Parathyroid adenoma (tissue), 2 donors: ENCODE results near the gene FTCDNL1.
A peak's percentile ranks its signal among the peaks of the same experiment; 100 is the strongest.

Experiments
- H2AFZ ChIP-seq: fragments of 300-600 bp; sonication (generic); one replicate; pipeline ENCODE4 v1.7.0; 2017; ENCODE audit warnings: antibody characterized with exemption, mild to moderate bottlenecking
- H3K27ac ChIP-seq: fragments of 300-600 bp; sonication (generic); one replicate; pipeline ENCODE4 v1.7.0; 2017
- H3K27me3 ChIP-seq: fragments of 300-600 bp; sonication (generic); one replicate; pipeline ENCODE4 v1.7.0; 2017; ENCODE audit warnings: low read length; ENCODE audit not compliant: control insufficient read depth, insufficient read depth
- H3K36me3 ChIP-seq: fragments of 300-600 bp; sonication (generic); one replicate; pipeline ENCODE4 v1.7.0; 2017; ENCODE audit warnings: low read length; ENCODE audit not compliant: control insufficient read depth, insufficient read depth
- H3K4me1 ChIP-seq: fragments of 300-600 bp; sonication (generic); one replicate; pipeline ENCODE4 v1.7.0; 2017; ENCODE audit warnings: control low read depth
- H3K4me2 ChIP-seq: fragments of 300-600 bp; sonication (generic); one replicate; pipeline ENCODE4 v1.7.0; 2017; ENCODE audit warnings: low read length
- H3K4me3 ChIP-seq: fragments of 300-600 bp; sonication (generic); one replicate; pipeline ENCODE4 v1.7.0; 2017; ENCODE audit warnings: low read depth, low read length
- H3K79me2 ChIP-seq: fragments of 300-600 bp; sonication (generic); one replicate; pipeline ENCODE4 v1.7.0; 2017; ENCODE audit warnings: control low read depth
- H3K9ac ChIP-seq: fragments of 300-600 bp; sonication (generic); one replicate; pipeline ENCODE4 v1.7.0; 2017; ENCODE audit warnings: mild to moderate bottlenecking
- H3K9me3 ChIP-seq: fragments of 300-600 bp; sonication (generic); one replicate; pipeline ENCODE4 v1.7.0; 2017; ENCODE audit warnings: low read length; ENCODE audit not compliant: control insufficient read depth
- CTCF ChIP-seq: fragments of 300-600 bp; sonication (generic); IDR thresholded peaks from one replicate; pipeline ENCODE4 v1.7.0; 2017; ENCODE audit warnings: antibody characterized with exemption, mild to moderate bottlenecking
- donor health status: primary hyperparathyroidism.

The FTCDNL1 gene

DNA sequence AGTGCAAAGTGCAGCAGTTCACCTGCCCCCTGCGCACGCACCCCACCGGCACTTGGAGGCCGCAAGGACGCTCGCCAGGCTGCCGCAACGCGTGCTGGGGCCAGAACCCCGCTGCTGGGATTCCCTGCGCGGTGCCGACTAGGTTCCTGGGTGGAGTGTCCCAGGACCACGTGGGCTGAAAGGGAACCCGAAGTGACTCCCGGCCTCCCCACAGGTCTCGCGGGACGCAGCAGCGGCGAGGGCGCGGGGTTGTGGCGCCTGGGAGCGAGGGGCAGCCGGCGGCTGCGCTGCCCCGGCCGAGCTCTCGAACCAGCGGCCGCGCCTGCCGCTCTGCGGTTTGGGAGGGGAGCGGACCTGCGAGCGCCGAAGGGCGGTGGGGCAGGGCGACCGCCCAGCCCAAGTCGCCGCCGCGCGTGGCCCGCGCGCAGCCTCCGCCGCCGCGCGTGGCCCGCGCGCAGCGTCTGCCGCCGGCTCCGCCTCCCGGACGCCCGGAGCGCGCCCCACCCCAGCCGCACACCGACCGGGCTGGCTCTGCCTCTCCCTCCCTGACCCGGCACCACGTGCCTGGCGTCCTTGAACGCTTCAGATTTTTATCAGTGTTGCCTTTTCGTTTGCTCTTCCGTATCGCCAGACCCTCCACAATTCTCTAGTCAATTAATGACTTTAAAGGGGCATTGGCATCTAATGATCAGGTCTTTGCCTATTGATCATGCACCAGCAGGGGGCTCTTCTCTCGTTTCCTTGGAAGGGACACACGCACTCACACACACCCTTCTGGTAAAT is at the start of gene FTCDNL1:
FTCDNL1 (minus strand) TSS at position 475 of the 783 bp plus-strand sequence. CDS start 2,230 bp downstream, outside the sequence.
- Histone ChIP-seq H3K27ac (peak within 1 kb of the TSS; percentile 52), H3K4me3 (peak within 1 kb of the TSS; percentile 79), H2AFZ (peak within 1 kb of the TSS; percentile 96), H3K79me2 (no peaks in the 10 kb centered on the region), H3K9me3 (no peaks in the 10 kb centered on the region), H3K27me3 (no peaks in the 10 kb centered on the region), H3K36me3 (no peaks in the 10 kb centered on the region), H3K4me2 (peak within 1 kb of the TSS; percentile 97), H3K9ac (no peak within 1 kb of the TSS), H3K4me1 (no peaks in the 10 kb centered on the region)
- TF ChIP-seq CTCF, result peak; percentile 64

- Histone ChIP-seq H3K9me3 (no peaks in the 10 kb centered on the region), H2AFZ (no peak overlapping the region), H3K36me3 (no peaks in the 10 kb centered on the region), H3K4me2 (no peak overlapping the region), H3K27me3 (no peaks in the 10 kb centered on the region), H3K4me3 (no peak overlapping the region), H3K79me2 (no peaks in the 10 kb centered on the region), H3K27ac (no peak overlapping the region), H3K9ac (no peak overlapping the region), H3K4me1 (no peaks in the 10 kb centered on the region)
- TF ChIP-seq CTCF, result no peak
Observed at GRCh38 chr2:199896617-199897016, 45.6 kb upstream of the FTCDNL1 start.

- Histone ChIP-seq H3K9ac (no peak overlapping the region), H3K4me3 (no peak overlapping the region), H3K27me3 (no peaks in the 10 kb centered on the region), H3K4me1 (no peaks in the 10 kb centered on the region), H3K79me2 (no peaks in the 10 kb centered on the region), H3K27ac (no peak overlapping the region), H3K4me2 (no peak overlapping the region), H3K9me3 (no peaks in the 10 kb centered on the region), H3K36me3 (no peaks in the 10 kb centered on the region), H2AFZ (no peak overlapping the region)
- TF ChIP-seq CTCF, result no peak
Observed at GRCh38 chr2:199895406-199895805, 44.4 kb upstream of the FTCDNL1 start.

- no peaks in the 10 kb centered on the region for H3K4me1 ChIP-seq
Observed at GRCh38 chr2:199883474-199884212, 32.7 kb upstream of the FTCDNL1 start.

More at GRCh38 chr2:199883474-199884212, 32.7 kb upstream of the FTCDNL1 start:
- Histone ChIP-seq H3K27ac (no peak overlapping the region), H3K36me3 (no peaks in the 10 kb centered on the region), H3K9me3 (no peaks in the 10 kb centered on the region), H3K9ac (no peak overlapping the region), H3K27me3 (no peaks in the 10 kb centered on the region), H2AFZ (no peak overlapping the region), H3K4me2 (no peak overlapping the region), H3K79me2 (no peaks in the 10 kb centered on the region), H3K4me3 (no peak overlapping the region)
- TF ChIP-seq CTCF, result no peak
